UCSD-AML1 (cell line): Measurements from ENCODE around the gene RASA3.
"Not testable (repeated sequence)": the region's sequence is repeated elsewhere in the genome, so short reads cannot be mapped to it uniquely, and the experiment has no call there.

Experiments
- DNase-seq: peaks from one replicate; lab custom pipeline; 2025; ENCODE audit not compliant: unreplicated experiment; lab: John Stamatoyannopoulos, UW

The RASA3 gene

DNA sequence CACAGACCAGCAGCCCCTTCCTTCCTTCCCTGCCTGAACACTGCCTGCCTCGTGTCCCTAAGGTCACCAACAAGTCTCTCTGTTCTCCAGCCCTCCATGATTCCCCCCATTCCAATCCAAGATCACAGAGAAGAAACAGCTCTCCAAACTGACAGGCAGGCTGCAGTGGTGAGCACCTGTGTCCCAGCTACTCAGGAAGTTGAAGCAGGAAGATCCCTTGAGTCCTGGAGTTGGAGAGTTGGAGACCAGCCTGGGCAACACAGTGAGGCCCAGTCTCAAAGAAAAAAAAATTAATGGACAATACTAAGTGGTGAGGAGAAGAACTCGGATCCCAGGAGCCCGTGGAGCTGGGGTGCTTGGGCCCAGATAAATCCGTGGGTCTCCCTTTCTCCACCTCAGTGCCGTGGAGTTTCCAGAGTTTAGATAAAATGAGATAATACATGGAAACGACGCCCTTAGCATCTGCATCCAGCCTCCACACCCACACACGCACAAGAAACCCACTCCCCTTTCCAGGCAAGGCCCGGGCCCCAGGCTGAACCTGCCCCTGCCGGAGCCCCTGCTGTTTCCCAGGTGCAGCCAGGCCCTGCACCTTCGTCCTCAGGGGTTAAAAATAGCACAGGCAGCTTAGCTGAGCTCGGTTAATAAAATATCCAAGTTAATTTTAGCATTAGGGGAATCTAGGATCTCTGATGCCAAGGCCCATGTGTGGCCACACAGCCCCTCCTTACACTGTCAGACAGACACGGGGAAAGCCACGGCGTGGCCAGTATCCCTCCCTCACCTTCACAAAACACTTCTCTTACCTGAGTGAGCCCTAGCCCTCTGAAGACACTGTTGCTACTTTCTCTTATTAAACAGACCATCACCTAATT, 4.7 kb downstream of the RASA3 start:
- no peak for DNase-seq

DNA sequence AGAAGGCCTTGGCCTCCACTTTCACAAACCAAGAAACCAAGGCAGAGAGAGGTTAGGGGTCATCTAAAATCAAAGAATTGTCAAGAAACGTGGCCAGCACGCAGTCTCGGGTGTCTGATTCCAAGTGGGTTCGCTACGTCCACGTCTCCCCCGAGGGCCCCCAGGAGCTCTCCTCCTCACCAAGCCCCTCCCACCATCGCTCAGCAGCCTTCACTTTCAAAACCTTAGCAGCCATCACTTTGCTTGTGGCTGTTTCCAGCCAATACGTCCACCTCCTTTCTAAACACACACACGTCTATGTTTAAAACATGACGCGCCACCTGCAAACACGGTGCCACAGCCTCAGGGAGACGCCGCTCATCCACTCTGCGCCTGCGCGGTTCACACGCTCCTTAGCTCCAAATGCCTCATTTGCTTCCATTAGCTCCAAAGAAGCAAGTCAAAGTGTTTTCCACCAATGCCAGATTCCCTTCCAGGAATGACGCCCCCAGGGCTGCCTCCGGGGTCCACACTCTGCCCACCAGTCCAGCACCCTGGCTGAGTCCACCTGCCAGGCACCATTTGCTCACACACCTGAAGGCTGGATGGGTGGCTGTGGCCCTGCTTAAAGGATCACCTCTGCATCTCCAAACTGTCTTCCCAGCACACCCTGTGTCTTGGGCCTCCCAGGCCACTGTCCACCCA, 5.5 kb downstream of the RASA3 start:
- no peak for DNase-seq

DNA sequence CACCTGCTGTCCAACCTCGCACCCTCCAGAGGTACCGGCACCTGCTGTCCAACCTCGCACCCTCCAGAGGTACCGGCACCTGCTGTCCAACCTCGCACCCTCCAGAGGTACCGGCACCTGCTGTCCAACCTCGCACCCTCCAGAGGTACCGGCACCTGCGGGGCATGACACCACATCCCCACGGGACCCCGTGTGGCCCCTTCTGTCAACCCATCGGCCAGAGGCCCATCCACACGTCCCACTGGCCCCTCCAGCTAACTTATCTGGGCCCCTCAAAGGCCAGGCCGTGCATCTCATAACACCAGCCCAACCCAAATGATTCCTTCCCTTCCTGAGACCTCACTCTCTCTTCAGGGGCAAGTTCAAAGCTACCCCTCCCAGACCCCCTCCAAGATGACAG, 6.3 kb downstream of the RASA3 start:
- DNase-seq = not testable (repeated sequence)

DNA sequence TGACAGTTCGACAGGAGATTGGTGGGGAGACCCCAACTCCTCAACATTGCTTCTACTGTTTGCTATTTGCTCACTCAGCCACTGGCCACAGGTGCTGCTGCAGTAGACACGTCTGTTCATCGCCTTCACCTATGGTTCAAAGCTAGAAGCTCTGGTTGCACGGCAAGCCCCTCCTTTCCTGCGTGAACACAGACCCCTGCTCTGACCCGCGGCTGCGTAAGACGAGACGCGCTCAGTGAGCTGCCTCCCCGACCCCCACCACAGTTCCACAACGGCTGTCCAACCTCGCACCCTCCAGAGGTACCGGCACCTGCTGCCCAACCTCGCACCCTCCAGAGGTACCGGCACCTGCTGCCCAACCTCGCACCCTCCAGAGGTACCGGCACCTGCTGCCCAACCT, 6.8 kb downstream of the RASA3 start:
- DNase-seq = no peak

DNA sequence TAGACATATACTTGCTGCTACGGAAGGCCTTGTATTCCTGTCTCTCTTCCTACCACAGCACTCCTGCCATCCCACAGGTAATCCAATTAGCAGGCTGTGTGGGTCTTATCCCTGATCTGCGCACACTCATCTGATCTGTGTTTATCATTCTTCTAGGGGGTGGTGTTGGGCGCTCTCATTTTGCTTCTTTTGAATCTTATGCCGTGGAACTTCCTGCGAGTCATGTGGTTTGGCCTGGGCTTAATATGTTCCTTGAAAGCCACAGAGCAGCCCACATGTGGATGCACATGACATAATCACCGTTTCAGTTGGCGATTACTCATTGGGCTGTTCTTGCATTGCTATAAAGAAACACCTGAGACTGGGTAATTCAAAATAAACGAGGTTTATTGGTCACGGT, 7.5 kb downstream of the RASA3 start:
- DNase-seq = no peak

DNA sequence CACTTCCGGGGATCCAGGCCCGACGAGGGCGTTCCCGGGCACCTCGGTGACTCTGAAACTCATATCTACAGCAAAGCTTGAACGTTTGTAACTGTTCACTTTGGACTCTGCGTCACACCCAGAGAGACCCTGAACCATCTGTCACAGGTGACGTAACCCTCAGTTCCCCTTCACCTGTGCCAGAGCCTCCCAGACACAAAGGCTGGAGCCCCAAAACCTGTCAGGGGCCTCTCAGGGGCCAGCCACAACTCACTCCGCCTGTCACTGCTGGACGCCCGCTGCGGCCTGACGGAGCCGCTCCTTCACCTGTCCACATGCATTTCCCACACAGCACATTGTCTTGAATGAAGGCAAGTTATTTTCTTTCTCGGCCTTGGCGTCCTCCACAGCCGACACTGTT, 8.0 kb downstream of the RASA3 start:
- DNase-seq = no peak

DNA sequence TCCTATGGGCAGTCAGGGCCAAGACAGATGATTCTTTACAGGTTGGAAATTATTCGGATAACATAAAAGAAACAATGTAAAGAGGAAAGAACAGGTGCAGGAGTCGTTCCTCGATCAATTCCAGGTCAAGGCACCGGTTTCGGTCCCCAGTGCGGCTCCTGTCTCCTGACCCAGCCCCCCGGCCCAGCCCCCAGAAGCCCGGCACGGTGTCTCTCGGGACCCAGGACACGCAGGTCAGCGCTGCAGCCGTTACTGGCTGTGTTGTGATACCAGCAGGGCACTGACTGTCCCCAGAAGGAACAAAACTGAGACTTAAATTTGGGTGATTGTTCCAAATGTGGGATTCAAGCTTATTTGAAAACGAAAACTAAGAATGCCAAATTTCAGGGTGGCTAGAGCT, 8.5 kb downstream of the RASA3 start:
- DNase-seq = no peak

DNA sequence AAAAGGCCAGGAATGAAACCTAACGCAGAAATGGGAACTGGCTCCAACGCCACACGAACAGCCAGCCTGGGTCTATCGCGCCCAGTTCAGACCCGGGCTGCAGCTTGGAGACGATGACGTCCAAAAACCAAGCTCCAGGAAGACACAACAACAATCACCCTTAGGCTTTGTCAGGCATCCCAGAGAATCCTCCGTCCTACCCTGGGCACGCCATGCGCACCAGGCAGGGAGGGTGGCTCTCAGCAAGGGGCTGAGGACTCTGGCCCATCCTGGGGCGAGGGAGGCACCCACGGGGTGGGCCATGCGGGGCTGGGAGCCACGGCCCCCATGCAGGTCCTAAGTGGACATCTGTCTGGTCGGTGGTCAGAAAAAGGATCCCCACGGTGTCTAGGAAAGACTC, 9.0 kb downstream of the RASA3 start:
- DNase-seq = no peak

DNA sequence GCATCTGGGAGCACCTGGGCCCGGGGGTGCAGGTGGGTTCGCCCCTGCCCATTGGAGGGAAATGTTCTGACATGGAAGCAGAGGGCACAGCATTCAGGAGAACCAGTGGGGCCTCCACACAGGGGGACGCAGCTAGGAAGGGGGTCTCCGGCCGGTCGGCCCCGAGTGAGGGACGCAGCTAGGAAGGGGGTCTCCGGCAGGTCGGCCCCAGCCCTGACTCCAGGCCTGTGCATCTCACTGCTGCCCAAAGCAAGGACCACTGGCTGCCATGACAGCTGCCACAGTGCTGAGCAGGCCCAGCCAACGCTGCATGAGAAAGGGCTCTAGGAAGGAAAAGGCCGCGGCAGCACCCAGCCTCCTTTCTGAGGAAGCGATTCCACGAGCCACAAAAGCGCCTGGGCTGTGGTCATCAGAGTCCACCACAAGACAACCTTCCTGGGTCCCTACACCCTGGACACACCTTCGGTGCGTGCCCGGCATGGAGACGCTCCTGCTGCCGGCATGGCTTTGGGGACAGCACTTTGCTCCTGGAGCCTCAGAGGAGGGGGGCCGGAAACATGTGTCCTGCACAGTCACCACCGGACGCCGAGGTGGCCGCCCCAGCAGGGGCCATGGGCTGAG, 9.7 kb downstream of the RASA3 start:
- DNase-seq = no peak

DNA sequence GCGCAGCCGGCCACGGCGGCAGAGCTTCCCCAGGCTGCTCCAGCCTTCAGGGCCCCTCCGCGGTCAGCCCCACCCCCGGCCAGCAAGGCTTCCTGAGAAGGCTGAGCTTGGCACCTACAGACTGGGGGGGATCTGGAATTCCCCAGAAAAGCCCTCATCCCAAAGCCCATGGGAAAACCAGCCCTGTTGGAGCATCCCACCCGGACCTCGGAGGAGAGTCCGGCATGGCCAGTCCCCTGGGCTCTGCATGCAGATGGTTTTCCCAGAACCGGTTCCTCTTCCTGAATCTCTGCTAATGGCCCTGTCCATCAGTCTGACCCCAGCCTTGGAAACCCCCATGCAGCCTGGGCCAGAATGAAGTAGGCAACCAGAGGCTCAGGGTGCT, 10.3 kb downstream of the RASA3 start:
- DNase-seq = no peak

DNA sequence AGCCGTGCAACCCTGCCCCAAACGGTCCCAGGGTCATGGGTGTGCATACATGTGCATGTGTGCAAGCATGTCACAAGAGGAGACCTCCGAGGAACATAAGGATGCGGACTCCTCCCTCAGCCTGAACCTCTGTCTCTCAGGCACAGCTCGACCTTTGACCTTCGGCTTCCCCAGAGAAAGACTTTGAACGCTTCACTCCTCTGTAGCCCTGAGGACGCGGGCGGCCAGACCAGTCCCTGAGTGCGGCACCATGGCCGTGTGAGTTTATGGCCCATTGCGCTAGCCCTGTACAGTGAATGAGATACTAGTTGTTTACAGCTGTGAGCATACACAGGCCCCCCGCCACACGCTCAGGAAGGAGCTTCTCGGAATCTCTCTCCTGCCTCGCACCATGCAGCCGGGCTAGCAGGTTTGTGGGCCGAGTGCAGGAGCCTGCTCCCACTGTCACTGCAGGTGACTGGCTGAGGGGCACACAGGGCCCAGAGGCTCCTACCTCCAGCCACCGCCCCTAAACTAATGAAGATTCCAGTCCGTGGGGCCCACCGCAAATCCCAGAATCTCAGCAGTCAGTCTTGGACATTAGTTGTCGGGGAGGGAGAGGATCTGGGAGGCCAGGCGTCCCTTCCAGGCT, 10.8 kb downstream of the RASA3 start:
- DNase-seq = no peak

DNA sequence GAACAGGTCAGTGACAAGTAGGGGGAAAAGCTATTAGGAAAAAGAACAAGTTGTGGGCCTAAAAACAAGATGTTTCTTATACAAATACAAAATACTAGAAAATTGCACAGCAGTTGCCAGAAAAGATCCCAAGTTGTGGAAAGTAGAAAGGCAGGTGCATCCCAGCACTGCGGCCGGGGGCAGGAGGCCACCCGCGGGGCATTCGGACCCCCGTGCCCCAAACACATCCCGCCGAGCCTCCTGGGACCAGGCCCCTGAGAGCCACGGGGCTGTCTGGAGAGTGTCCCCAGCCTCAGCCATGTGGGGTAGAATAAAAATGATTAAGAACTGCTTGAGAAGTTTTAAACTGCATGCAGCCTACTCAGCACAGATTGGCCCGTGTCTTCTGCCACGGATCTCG, 11.4 kb downstream of the RASA3 start:
- DNase-seq = no peak

DNA sequence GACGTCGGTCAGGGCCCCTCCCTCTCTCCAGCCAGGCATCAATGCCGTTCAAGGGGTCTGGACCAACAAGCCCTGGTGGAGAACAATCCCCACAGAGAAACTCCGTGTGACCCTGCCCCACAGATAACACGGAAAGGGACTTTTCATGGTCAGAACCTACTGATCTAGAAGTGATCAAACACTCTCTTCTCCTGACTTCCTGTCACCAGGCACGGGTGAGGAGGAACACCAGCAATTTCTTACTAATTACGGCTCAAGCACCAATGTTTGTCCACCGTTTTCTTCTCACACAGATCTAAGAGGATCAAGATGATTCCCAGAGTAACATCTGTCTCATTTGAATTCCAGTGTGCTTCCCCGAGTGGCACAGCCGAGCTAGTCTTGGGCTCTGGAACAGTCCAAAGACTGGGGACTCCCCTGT, 11.8 kb downstream of the RASA3 start:
- DNase-seq = no peak

DNA sequence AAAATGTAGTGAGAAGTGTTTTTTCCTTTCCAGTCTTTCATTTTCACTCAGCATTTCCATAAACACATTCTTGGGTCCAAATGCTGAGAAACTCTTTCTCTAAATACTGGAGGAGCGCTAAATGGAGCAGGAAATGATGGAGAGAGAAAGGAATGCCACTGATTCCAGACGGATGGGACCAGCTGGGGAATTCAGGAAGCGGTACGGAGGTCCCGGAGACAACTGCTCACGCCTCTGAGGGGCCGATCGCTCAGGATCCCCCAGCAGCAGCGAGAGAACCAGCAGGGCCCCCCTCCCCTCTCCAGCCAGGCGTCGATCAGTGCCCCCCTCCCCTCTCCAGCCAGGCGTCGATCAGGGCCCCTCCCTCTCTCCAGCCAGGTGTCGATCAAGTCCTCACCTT, 13.2 kb downstream of the RASA3 start:
- no peak for DNase-seq

DNA sequence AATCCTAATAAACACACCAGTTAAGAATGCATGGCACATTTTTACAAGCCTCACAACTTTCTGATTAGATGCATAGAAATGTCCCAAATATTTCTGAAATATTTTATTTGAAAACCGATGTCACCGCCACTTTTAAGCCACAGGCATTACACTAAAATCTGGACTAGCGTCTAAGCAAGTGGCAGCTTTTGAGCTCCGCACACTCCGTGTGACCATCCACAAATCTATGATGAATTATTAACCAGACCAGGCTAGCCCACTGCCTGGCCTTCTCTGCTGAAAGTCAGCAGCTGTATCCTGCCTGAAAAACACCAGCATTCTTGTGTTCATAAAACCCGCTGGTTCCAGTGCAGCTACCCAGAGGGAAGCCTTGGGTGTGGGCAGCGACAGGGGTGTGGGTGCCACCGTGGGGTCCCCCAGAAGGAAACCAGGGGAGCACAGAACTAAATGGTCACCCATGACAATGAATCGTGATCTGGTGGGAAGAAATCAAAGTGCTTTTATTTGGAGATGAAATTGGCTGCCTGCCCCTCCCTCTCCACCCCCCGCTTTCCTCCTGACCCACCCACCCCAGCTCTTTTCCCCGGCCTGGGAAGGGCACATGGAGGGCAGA, 13.8 kb downstream of the RASA3 start:
- no peak for DNase-seq

DNA sequence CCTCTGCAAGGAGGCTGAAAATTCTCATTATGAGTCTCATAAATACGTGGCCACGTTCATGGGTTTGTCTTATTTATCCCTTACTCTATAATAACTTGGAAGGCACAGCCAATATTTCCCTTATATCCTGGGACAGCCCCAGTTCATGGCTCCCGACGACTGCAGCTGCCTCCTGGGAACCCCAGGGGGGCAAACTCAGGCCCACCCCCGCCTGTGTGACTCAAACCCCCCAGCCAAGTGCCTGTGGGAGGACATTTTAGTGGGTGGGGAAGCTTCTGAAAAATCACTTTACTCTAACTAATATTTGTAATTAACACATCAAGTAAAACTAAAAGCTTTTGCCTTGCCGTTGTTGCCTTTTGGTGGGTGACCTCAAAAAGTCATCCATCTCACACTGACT, 14.3 kb downstream of the RASA3 start:
- DNase-seq = no peak

DNA sequence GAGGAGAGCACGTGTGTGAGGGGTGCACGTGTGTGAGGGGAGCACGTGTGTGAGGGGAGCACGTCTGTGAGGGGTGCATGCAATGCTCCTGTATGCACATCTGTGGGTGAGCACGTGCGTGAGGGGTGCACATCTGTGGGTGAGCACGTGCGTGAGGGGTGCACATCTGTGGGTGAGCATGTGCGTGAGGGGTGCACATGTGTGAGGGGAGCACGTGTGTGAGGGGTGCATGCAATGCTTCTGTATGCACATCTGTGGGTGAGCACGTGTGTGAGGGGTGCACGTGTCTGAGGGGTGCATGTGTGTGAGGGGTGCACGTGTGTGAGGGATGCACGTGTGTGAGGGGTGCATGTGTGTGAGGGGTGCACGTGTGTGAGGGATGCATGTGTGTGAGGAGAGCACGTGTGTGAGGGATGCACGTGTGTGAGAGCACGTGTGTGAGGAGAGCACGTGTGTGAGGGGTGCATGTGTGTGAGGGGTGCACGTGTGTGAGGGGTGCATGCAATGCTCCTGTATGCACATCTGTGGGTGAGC, 15.0 kb downstream of the RASA3 start:
- DNase-seq = not testable (repeated sequence)

DNA sequence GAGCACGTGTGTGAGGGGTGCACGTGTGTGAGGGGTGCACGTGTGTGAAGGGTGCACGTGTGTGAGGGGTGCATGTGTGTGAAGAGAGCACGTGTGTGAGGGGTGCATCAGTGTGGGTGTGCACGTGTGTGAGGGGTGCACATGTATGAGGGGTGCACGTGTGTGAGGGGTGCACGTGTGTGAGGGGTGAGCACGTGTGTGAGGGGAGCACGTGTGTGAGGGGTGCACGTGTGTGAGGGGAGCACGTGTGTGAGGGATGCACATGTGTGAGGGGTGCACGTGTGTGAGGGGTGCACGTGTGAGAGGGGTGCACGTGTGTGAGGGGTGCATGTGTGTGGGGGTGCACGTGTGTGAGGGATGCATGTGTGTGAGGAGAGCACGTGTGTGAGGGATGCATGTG, 15.7 kb downstream of the RASA3 start:
- DNase-seq = no peak

DNA sequence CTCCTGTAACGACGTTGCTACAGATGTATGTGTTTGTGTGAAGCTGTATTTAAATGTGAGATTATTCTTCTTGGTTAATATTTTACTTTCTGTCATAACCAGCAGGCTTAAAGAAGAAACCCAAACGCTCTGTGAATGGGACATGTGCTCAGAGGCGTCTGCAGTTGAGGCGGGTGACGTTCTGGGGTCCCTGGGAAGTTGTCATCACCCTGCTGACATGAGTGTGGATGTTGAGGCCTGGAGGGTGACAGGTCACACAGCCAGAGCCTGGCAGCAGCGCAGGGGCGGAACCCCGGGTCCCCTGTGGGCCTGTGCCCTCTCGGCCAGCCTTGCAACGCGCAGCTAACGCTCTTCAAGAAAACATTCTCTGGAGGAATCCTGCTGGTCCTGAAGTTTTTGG, 16.6 kb downstream of the RASA3 start:
- no peak for DNase-seq

DNA sequence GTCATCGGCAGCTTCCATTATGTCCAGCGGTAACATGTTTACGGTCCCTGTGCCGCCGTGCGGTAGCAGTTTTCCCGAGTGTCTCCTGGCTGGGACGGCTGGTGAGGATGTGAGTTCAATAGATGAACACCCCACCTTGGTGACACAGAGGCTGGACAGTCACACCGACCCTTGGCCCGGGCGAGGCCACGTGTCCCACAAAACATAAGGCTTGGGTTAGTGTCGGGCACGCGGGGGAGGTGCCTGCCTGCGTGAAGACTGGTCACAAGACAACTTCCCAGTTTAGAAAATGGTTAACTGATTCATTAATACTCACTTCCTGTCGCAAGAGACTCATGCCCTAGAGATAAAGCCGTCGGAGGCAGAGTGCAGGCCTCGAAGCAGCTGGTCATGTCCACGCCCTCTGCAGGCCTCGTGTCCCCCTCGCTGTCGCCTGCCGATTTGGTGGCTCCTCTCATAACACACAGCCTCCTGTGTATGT, 17.2 kb downstream of the RASA3 start:
- peak; percentile 79 for DNase-seq

DNA sequence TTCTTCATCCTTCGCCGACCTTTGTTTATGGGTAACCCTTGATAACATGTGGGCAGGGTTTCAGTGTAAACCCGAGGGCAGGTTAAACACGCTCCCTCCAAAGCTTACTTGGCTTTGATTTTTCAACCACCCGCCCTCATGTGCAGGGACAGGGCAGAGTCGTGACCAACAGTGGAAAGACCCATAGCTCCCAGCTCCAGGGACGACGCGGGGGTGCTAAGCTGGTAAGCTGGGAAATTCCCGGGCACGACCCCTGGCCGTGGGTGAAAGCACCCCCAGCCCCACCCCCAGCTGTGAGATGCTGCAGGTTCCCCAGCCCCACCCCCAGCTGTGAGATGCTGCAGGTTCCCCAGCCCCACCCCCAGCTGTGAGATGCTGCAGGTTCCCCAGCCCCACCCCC, 17.8 kb downstream of the RASA3 start:
- not testable (repeated sequence) for DNase-seq
